Choroid plexus epithelial cell (primary cell): Measurements from ENCODE around the gene VSTM2B.

Source experiments
- DNase-seq: peaks from one replicate; pipeline ENCODE4 v3.0.0-alpha.2; 2010; ENCODE audit warnings: low read depth
- H3K4me3 ChIP-seq: 2 replicates; pipeline ENCODE4 v1.5.1; 2011; ENCODE audit warnings: low read depth, mild to moderate bottlenecking, control low read depth, low read length, moderate library complexity
- CTCF ChIP-seq: conservative IDR thresholded peaks from 2 replicates; pipeline ENCODE4 v1.5.1; 2011; ENCODE audit warnings: low read depth, mild to moderate bottlenecking, control low read depth, inconsistent platforms, low read length, moderate library complexity

Gene VSTM2B

DNA sequence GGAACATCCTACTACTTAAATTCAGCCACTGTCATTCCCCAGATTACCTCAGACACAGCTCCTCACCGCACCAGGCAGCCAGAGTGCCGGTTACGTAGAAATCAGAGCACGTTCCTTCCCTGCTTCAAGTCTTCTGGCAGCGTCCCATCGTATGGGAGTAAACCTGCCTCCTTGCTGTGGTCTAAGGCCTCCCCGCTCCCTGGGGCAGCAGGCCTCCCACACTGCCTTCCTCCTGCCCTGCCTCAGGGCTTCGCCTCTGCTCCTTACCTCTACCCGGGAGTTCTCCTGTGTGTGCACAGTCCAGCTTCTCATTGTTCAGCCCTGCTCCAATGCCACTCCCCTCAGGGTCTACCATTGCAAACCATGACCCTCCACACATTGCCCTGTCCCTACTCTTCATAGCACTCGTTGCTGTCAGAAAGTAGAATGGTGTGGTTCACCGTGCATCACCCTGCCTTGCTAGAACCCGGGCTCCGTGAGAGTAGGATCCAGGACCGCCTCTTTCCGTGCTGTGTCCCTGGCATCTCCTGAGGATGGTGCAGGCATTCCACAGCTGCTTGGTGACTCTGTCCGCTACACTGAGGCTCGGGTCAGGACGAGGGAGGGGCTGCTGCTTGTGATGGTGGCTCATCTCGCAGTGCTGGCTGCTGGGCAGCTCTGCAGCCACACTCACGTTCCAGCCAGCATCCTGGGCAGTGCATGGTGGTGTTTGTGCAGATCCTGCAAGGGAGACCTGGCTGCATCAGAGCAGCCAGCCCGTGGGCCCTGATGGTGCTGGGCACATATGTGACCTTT, 87.2 kb downstream of the VSTM2B start:
- H3K4me3 ChIP-seq, result no peak overlapping the region
- TF ChIP-seq CTCF, result no peak
- DNase-seq, result no peak

- no peak for TF ChIP-seq CTCF
- no peak for DNase-seq
- no peak overlapping the region for H3K4me3 ChIP-seq
Observed at GRCh38 chr19:29614046-29614445, 88.3 kb downstream of the VSTM2B start.
